Effector memory CD8-positive, alpha-beta T cell (primary cell): ENCODE measurements around the gene FGF12.

ENCODE experiments used
- ATAC-seq: fragments of 150-1000 bp; cut with Tn5 transposase; replicated peaks from 2 replicates; pipeline ENCODE4 v1.10.0; 2021; ENCODE audit warnings: mild to moderate bottlenecking, moderate library complexity
- DNase-seq, 3 experiments: peaks; one replicate each; pipeline ENCODE4 v3.0.0; 2021
- H3K27ac Mint-ChIP-seq, 2 donors: one replicate each; pipeline ENCODE4 v1.8.0; 2022; ENCODE audit warnings: mild to moderate bottlenecking in 2 of 2, mixed read lengths in 2 of 2, moderate library complexity in 2 of 2
- H3K27me3 Mint-ChIP-seq, 2 donors: one replicate each; pipeline ENCODE4 v1.8.0; 2022; ENCODE audit warnings: mixed read lengths in 2 of 2
- H3K36me3 Mint-ChIP-seq: one replicate; pipeline ENCODE4 v1.8.0; 2022; ENCODE audit warnings: mild to moderate bottlenecking, moderate library complexity, mixed read lengths; ENCODE audit not compliant: insufficient read depth
- H3K4me1 Mint-ChIP-seq, 2 donors: one replicate each; pipeline ENCODE4 v1.8.0; 2022; ENCODE audit warnings: low read depth in 2 of 2, mixed read lengths in 2 of 2
- H3K4me3 Mint-ChIP-seq, 2 donors: one replicate each; pipeline ENCODE4 v1.8.0; 2022; ENCODE audit warnings: mild to moderate bottlenecking in 2 of 2, mixed read lengths in 2 of 2, moderate library complexity in 2 of 2
- H3K9me3 Mint-ChIP-seq, 2 donors: one replicate each; pipeline ENCODE4 v1.8.0; 2022; ENCODE audit warnings: mixed read lengths in 2 of 2

The FGF12 gene

DNA sequence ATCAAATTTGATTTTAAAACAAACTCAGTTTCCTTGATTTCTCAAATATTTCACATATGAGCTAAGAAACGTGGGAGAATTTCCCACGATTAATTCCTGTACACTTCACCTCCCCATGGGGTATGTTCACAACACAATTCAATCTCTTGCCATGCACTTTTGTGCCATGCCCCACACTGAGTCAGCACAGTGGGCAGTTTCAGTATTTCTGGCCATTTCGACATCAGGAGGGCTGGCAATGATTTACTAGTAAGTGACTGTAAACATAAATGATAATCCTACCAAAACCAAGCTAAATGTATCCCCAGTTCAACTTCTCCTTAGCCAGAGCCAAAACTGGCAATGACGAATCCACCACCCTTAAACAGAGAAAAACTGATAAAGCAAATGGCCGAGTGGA is 293.6 kb downstream of the FGF12 start:
- Mint-ChIP-seq H3K27ac (no peak overlapping the region), H3K36me3 (no peaks in the 10 kb centered on the region), H3K4me3 (no peak overlapping the region), H3K27me3 (no peaks in the 10 kb centered on the region), H3K4me1 (no peaks in the 10 kb centered on the region), H3K9me3 (no peaks in the 10 kb centered on the region)
- ATAC-seq (no peak), DNase-seq (no peak)

DNA sequence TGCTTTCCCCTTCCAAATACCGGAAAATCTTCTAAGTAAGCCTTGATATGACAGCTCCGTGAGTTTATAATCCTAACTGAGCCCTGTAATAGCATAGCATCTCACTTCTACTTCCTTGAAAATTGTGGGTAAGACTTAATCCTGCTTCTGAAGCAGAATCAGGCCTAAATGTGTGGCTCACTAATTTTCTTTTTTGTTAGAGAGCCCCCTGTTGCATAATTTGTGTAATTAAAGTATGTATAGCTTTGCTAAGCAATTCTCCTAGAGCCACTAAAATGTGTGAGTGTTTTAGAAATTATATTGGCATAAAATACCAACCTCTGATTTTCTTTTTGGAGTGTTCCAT is 304.4 kb downstream of the FGF12 start:
- DNase-seq (no peak), ATAC-seq (no peak)
- Mint-ChIP-seq H3K4me3 (no peak overlapping the region), H3K9me3 (peaks cover 2 to 7% of the 10 kb centered on the region in 2 donors), H3K27me3 (no peaks in the 10 kb centered on the region), H3K27ac (no peak overlapping the region), H3K36me3 (no peaks in the 10 kb centered on the region), H3K4me1 (no peaks in the 10 kb centered on the region)

DNA sequence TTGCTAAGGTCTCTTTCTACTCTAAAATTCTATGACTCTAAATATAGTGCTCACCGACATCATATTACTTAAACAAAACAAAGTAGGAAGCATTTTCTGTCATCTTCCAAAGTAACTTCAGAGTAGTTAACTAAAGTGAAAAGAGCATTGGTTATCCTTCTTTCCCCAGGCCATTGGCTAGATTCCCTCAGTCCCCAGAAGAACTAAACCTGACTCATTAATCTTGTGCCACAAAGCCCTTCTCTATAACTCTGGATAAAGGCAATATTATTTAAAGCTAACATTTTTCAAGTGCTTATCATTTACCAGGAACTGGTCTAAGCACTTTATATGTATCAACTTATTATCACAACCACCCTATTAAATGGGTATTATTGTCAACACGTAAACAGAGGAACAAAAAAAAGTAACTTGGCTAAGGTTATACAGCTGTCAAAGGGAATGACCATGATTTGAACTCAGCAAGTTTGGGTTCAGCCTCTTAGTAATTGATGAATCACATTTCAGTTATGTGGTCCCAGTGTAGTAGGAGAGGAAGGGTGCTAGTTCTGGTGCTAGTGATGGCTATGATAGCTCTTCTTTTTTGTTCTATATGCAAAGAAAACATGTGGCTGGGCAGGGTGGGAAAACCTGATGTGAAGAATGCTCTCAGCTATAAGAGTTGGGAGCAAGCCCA is 304.9 kb downstream of the FGF12 start:
- no peak overlapping the region for H3K27ac Mint-ChIP-seq
- H3K4me1 Mint-ChIP-seq = no peaks in the 10 kb centered on the region
- no peak for ATAC-seq
- peaks cover 2 to 7% of the 10 kb centered on the region in 2 donors for H3K9me3 Mint-ChIP-seq
- DNase-seq = no peak
- no peak overlapping the region for H3K4me3 Mint-ChIP-seq
- no peaks in the 10 kb centered on the region for H3K27me3 Mint-ChIP-seq
- H3K36me3 Mint-ChIP-seq = no peaks in the 10 kb centered on the region

DNA sequence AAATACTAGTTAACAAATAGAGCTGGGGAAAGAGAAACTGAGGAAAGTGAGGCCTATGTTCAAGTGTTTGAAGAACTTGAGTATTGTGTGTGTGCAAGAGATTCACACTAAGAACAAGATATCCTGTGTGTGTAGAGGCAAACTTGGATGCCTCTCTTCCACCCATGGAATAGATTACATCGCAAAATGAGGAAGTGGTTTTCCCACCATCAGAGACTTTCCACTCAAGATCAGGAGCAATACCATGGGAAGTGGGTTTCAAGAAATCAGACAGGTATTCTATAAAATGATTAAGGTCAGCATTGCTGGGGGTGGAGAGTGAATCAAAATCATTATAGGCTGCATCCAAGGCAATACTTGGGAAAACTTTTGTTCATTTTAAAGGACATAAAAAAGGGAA is 308.0 kb downstream of the FGF12 start:
- ATAC-seq = no peak
- Mint-ChIP-seq H3K4me1 (no peaks in the 10 kb centered on the region), H3K9me3 (peaks cover 2 to 7% of the 10 kb centered on the region in 2 donors)

DNA sequence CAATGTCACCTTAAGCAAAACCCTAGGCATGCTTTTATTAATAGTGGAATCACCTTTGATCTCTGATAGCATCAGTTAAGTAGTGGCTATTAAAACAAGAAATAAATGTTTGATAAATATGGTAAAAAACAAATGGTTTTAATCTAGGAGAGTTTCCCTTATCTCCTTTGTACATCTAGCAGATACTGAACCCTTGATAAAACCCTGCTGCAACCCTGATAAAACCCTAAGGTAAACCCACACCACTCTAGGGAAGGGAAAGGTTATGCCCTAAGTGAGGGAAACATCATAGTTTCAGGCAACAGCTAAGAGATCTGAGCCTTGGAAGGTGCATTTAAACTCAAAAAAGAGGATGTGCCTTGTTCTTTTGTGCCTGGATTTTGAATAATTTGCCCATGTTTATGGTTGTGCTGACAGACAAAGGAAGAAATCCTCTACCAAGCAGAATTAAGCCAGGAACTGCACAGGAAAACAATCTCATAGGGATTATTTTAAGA is 309.7 kb downstream of the FGF12 start:
- no peaks in the 10 kb centered on the region for H3K36me3 Mint-ChIP-seq
- H3K27me3 Mint-ChIP-seq = no peaks in the 10 kb centered on the region
- H3K9me3 Mint-ChIP-seq = peaks cover 2 to 7% of the 10 kb centered on the region in 2 donors
- DNase-seq (no peak), ATAC-seq (no peak)
- no peak overlapping the region for H3K4me3 Mint-ChIP-seq
- H3K4me1 Mint-ChIP-seq = no peaks in the 10 kb centered on the region
- H3K27ac Mint-ChIP-seq = no peak overlapping the region

More for the DNA sequence above, 308.0 kb downstream of the FGF12 start:
- no peak overlapping the region for H3K4me3 Mint-ChIP-seq
- no peak for DNase-seq
- no peaks in the 10 kb centered on the region for H3K27me3 Mint-ChIP-seq
- no peak overlapping the region for H3K27ac Mint-ChIP-seq
- no peaks in the 10 kb centered on the region for H3K36me3 Mint-ChIP-seq

DNA sequence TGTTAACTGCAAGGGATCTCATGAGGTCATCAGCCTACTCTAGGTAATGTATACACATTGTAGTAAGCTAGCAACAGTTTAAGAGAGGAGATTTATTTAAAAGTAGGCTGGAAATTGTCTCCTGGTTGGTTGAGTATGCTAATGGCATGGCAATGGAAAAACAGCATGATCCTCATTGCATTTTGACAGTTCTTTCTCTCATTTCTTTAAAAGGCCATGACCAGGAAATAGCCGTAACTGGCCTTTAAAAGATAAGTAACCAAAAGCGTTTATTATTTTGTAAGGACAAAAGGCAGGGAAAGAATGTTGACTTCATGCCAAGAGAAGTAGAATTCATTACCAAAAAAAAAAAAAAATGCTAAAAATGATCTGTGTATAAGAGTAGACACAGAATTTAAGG is 310.3 kb downstream of the FGF12 start:
- H3K27me3 Mint-ChIP-seq = no peaks in the 10 kb centered on the region
- no peaks in the 10 kb centered on the region for H3K36me3 Mint-ChIP-seq
- ATAC-seq (no peak), DNase-seq (no peak)
- H3K27ac Mint-ChIP-seq = no peak overlapping the region
- no peak overlapping the region for H3K4me3 Mint-ChIP-seq
- H3K9me3 Mint-ChIP-seq = peaks cover 4 to 7% of the 10 kb centered on the region in 2 donors
- H3K4me1 Mint-ChIP-seq = no peaks in the 10 kb centered on the region

DNA sequence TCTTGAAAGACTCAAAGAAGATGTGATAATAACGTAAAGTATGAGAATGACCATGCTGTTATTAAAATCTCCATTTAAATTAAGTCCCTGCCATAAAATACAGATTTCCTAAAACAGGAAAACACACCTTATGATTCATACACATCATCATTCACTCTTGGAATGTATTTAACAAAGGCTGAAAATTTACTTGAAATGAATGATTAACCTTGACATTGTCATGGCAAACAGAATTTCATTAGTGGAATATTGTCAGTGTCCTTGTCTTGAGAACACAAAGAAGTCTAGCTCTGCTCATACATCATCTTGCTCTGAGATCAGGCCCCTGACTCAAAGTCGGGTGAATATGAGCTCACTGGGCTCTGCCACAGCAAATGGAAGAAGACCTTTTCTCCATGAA is 313.9 kb downstream of the FGF12 start:
- no peaks in the 10 kb centered on the region for H3K36me3 Mint-ChIP-seq
- peaks cover 11 to 21% of the 10 kb centered on the region in 2 donors for H3K27me3 Mint-ChIP-seq
- H3K4me3 Mint-ChIP-seq = no peak overlapping the region
- H3K27ac Mint-ChIP-seq = no peak overlapping the region
- DNase-seq (no peak), ATAC-seq (no peak)
- peaks cover 0 to 2% of the 10 kb centered on the region in 2 donors for H3K4me1 Mint-ChIP-seq
- H3K9me3 Mint-ChIP-seq = peaks cover 2% of the 10 kb centered on the region in 2 donors

DNA sequence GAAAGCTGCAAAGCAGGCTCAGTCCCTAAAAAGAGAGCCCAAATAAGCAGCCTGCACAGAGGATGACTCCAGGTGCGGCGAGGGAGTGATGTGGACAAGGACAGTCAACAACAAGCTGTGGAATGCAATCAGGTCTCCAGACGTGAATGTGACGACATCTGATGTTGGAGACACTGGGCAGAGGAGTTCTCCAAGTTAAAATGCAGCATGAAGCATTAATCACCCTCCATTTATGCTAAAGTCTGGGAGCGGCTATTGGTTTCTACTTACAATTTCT is 316.7 kb downstream of the FGF12 start:
- H3K27me3 Mint-ChIP-seq = peaks cover 22 to 38% of the 10 kb centered on the region in 2 donors
- peaks cover 0 to 3% of the 10 kb centered on the region in 2 donors for H3K4me1 Mint-ChIP-seq
- DNase-seq (no peak), ATAC-seq (no peak)
- no peak overlapping the region for H3K27ac Mint-ChIP-seq
- peaks cover 0 to 9% of the 10 kb centered on the region in 2 donors for H3K9me3 Mint-ChIP-seq
- H3K4me3 Mint-ChIP-seq = no peak overlapping the region
- H3K36me3 Mint-ChIP-seq = no peaks in the 10 kb centered on the region

DNA sequence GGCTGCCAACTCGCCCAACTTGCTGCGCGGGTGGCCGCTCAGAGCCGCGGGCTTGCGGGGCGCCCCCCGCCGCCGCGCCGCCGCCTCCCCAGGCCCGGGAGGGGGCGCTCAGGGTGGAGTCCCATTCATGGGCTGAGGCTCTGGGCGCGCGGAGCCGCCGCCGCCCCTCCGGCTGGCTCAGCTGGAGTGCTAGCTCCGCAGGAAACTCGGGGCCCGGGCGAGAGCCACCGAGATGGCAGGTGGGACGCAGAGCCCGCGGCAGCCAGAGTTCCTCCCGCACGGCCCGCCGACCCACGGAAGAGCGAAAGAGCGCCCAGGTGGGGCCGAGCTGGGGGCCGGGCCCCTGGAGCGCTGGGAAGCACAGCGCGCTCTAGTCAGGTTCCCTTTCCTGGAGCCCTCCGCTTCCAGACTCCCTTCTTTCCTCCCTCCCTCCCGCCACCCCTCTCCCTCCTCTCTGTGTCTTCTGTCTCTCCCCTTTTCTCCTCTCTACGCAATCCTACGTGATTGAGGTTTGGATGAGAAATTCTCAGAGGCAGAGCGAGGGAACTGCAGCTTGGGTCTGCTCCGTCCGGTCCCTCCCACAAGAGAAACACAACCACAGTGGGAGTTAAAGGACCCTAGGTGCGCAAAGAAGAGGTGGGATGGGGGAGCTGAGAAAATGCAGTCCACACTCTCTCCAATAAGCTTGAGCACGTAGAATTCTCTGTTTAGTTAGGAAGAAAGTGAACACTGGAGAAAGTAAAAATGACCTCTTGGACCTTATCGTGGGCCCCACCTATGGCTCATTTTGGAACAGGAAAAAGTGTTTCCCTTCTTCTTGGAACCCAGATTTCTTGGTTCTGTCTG is 317.3 kb downstream of the FGF12 start:
- H3K36me3 Mint-ChIP-seq = no peaks in the 10 kb centered on the region
- no peak for ATAC-seq
- H3K27me3 Mint-ChIP-seq = peaks cover 22 to 38% of the 10 kb centered on the region in 2 donors
- H3K9me3 Mint-ChIP-seq = peaks cover 0 to 9% of the 10 kb centered on the region in 2 donors
- no peak overlapping the region for H3K27ac Mint-ChIP-seq
- H3K4me1 Mint-ChIP-seq = peaks cover 0 to 3% of the 10 kb centered on the region in 2 donors
- no peak overlapping the region for H3K4me3 Mint-ChIP-seq
- no peak for DNase-seq

DNA sequence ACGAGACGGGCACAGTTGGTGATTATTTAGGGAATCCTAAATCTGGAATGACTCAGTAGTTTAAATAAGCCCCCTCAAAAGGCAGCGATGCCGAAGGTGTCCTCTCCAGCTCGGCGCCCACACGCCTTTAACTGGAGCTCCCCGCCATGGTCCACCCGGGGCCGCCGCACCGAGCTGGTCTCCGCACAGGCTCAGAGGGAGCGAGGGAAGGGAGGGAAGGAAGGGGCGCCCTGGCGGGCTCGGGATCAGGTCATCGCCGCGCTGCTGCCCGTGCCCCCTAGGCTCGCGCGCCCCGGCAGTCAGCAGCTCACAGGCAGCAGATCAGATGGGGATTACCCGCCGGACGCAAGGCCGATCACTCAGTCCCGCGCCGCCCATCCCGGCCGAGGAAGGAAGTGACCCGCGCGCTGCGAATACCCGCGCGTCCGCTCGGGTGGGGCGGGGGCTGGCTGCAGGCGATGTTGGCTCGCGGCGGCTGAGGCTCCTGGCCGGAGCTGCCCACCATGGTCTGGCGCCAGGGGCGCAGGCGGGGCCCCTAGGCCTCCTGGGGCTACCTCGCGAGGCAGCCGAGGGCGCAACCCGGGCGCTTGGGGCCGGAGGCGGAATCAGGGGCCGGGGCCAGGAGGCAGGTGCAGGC is 318.0 kb downstream of the FGF12 start:
- peaks cover 0 to 9% of the 10 kb centered on the region in 2 donors for H3K9me3 Mint-ChIP-seq
- no peak for ATAC-seq
- peaks cover 22 to 38% of the 10 kb centered on the region in 2 donors for H3K27me3 Mint-ChIP-seq
- DNase-seq = no peak
- peaks cover 0 to 3% of the 10 kb centered on the region in 2 donors for H3K4me1 Mint-ChIP-seq
- no peak overlapping the region for H3K4me3 Mint-ChIP-seq
- H3K27ac Mint-ChIP-seq = no peak overlapping the region
- no peaks in the 10 kb centered on the region for H3K36me3 Mint-ChIP-seq

DNA sequence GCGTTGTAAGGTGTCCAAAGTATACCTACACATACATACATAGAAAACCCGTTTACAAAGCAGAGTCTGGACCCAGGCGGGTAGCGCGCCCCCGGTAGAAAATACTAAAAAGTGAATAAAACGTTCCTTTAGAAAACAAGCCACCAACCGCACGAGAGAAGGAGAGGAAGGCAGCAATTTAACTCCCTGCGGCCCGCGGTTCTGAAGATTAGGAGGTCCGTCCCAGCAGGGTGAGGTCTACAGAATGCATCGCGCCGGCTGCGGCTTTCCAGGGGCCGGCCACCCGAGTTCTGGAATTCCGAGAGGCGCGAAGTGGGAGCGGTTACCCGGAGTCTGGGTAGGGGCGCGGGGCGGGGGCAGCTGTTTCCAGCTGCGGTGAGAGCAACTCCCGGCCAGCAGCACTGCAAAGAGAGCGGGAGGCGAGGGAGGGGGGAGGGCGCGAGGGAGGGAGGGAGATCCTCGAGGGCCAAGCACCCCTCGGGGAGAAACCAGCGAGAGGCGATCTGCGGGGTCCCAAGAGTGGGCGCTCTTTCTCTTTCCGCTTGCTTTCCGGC is 318.6 kb downstream of the FGF12 start:
- ATAC-seq (no peak), DNase-seq (no peak)
- Mint-ChIP-seq H3K9me3 (peaks cover 0 to 9% of the 10 kb centered on the region in 2 donors), H3K27ac (no peak overlapping the region), H3K27me3 (peaks cover 22 to 38% of the 10 kb centered on the region in 2 donors), H3K4me3 (no peak overlapping the region), H3K4me1 (peaks cover 0 to 3% of the 10 kb centered on the region in 2 donors), H3K36me3 (no peaks in the 10 kb centered on the region)

DNA sequence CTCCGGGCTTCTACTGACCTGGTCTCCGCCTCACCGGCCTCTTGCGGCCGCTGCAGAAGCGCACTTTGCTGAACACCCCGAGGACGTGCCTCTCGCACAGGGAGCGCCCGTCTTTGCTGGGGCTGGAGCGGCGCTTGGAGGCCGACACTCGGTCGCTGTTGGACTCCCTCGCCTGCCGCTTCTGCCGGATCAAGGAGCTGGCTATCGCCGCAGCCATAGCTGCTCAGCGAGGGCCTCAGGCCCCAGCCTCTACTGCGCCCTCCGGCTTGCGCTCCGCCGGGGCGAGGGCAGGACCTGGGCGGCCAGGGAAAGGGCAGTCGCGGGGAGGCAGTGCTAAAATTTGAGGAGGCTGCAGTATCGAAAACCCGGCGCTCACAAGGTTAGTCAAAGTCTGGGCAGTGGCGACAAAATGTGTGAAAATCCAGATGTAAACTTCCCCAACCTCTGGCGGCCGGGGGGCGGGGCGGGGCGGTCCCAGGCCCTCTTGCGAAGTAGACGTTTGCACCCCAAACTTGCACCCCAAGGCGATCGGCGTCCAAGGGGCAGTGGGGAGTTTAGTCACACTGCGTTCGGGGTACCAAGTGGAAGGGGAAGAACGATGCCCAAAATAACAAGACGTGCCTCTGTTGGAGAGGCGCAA is 319.2 kb downstream of the FGF12 start:
- Mint-ChIP-seq H3K9me3 (peaks cover 0 to 9% of the 10 kb centered on the region in 2 donors), H3K27me3 (peaks cover 22 to 38% of the 10 kb centered on the region in 2 donors), H3K27ac (no peak overlapping the region), H3K4me1 (peaks cover 0 to 3% of the 10 kb centered on the region in 2 donors), H3K36me3 (no peaks in the 10 kb centered on the region), H3K4me3 (no peak overlapping the region)
- DNase-seq (no peak), ATAC-seq (no peak)

DNA sequence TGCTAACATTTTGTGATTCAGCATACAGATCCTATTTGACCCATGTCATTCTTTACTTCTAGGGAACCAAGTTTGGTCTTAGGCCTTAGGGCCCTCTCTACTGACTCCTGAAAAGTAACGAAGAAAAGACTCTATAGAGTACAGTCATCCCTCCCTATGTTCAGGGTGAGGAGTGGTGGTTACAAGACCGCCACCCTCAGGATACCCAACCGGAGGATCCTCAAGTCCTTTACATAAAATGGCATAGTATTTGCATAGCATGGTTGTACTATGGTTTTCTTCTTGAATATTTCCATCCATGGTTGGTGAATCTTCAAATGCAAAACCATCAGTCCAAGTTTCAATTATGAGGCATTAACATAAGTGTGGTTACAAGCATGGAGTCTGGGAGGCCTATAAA is 327.6 kb downstream of the FGF12 start:
- H3K9me3 Mint-ChIP-seq = peaks cover 0 to 3% of the 10 kb centered on the region in 2 donors
- H3K4me3 Mint-ChIP-seq = no peak overlapping the region
- no peaks in the 10 kb centered on the region for H3K4me1 Mint-ChIP-seq
- H3K36me3 Mint-ChIP-seq = no peaks in the 10 kb centered on the region
- ATAC-seq (no peak), DNase-seq (no peak)
- no peak overlapping the region for H3K27ac Mint-ChIP-seq
- H3K27me3 Mint-ChIP-seq = no peaks in the 10 kb centered on the region
